ENCODE measurements around the gene SLC50A1.

SLC50A1 gene

GRCh38 chr1:155131856-155132255 is 3.8 kb upstream of the SLC50A1 start:
- no peak for DNase-seq
- Histone ChIP-seq H3K4me2 (ENCODE audit: low read depth, low read length) (no peak overlapping the region), H3K79me2 (ENCODE audit: low read length) (peaks cover under 1% of the 10 kb centered on the region; the same call in 1 of the 2 replicates), H3K9me2 (replicated peaks; ENCODE audit: insufficient read depth, low read length) (no peaks in the 10 kb centered on the region), H3K27me3 (replicated peaks; ENCODE audit: insufficient read depth, low read length) (peaks cover 45% of the 10 kb centered on the region), H3K9me3 (replicated peaks; ENCODE audit: insufficient read depth, low read length) (no peaks in the 10 kb centered on the region), H3K9ac (ENCODE audit: low read length) (no peak overlapping the region), H3K4me1 (ENCODE audit: low read length) (peaks cover 16% of the 10 kb centered on the region), H3F3A (ENCODE audit: insufficient read depth, low read length) (peaks cover 24% of the 10 kb centered on the region), H3K4me3 (ENCODE audit: low read length) (no peak overlapping the region), H3K36me3 (replicated peaks; ENCODE audit: insufficient read depth, low read length) (no peaks in the 10 kb centered on the region), H2AFZ (ENCODE audit: low read length) (no peak overlapping the region), H4K20me1 (ENCODE audit: insufficient read depth, low read length) (no peaks in the 10 kb centered on the region), H3K27ac (ENCODE audit: low read length) (no peak overlapping the region)
- no peak for TF ChIP-seq CTCF (IDR thresholded peaks at IDR 0.05; ENCODE audit: low read length)
- no peak for TF ChIP-seq EZH2phosphoT487 (IDR thresholded peaks at IDR 0.05; ENCODE audit: low read length)
- no peak for TF ChIP-seq EZH2 (optimal IDR thresholded peaks at IDR 0.05; ENCODE audit: low read depth, low read length)

- peaks cover 18% of the 10 kb centered on the region for H3K79me2 ChIP-seq (ENCODE audit: low read length)
- no peaks in the 10 kb centered on the region for H3K36me3 ChIP-seq (replicated peaks; ENCODE audit: insufficient read depth, low read length)
- H2AFZ ChIP-seq (ENCODE audit: low read length), result no peak overlapping the region
- H3K27me3 ChIP-seq (replicated peaks; ENCODE audit: insufficient read depth, low read length), result peaks cover 26% of the 10 kb centered on the region
- H3K9me3 ChIP-seq (replicated peaks; ENCODE audit: insufficient read depth, low read length), result no peaks in the 10 kb centered on the region
- no peak overlapping the region for H3K9ac ChIP-seq (ENCODE audit: low read length)
- no peak for DNase-seq
- H3K9me2 ChIP-seq (replicated peaks; ENCODE audit: insufficient read depth, low read length), result no peaks in the 10 kb centered on the region
- peaks cover 20% of the 10 kb centered on the region for H3K4me1 ChIP-seq (ENCODE audit: low read length)
- TF ChIP-seq EZH2 (optimal IDR thresholded peaks at IDR 0.05; ENCODE audit: low read depth, low read length), result no peak
- TF ChIP-seq CTCF (IDR thresholded peaks at IDR 0.05; ENCODE audit: low read length), result no peak
- no peak for TF ChIP-seq EZH2phosphoT487 (IDR thresholded peaks at IDR 0.05; ENCODE audit: low read length)
- peaks cover 28% of the 10 kb centered on the region for H3F3A ChIP-seq (ENCODE audit: insufficient read depth, low read length)
- no peak overlapping the region for H3K4me3 ChIP-seq (ENCODE audit: low read length)
- no peak overlapping the region for H3K27ac ChIP-seq (ENCODE audit: low read length)
- H4K20me1 ChIP-seq (ENCODE audit: insufficient read depth, low read length), result no peaks in the 10 kb centered on the region
- no peak overlapping the region for H3K4me2 ChIP-seq (ENCODE audit: low read depth, low read length)
Observed at GRCh38 chr1:155133799-155134281, 1.8 kb upstream of the SLC50A1 start.

- no peak for DNase-seq
- H3K79me2 ChIP-seq (ENCODE audit: low read length), result peaks cover 22% of the 10 kb centered on the region
- peak overlapping the region; percentile 65; the same call in 1 of the 2 replicates for H3K27ac ChIP-seq (ENCODE audit: low read length)
- H3K9me2 ChIP-seq (replicated peaks; ENCODE audit: insufficient read depth, low read length), result no peaks in the 10 kb centered on the region
- no peaks in the 10 kb centered on the region for H3K9me3 ChIP-seq (replicated peaks; ENCODE audit: insufficient read depth, low read length)
- peak overlapping the region; percentile 93 for H3K4me2 ChIP-seq (ENCODE audit: low read depth, low read length)
- H3F3A ChIP-seq (ENCODE audit: insufficient read depth, low read length), result peaks cover 28% of the 10 kb centered on the region
- no peak for TF ChIP-seq EZH2 (optimal IDR thresholded peaks at IDR 0.05; ENCODE audit: low read depth, low read length)
- TF ChIP-seq CTCF (IDR thresholded peaks at IDR 0.05; ENCODE audit: low read length), result no peak
- no peak for TF ChIP-seq EZH2phosphoT487 (IDR thresholded peaks at IDR 0.05; ENCODE audit: low read length)
- H3K27me3 ChIP-seq (replicated peaks; ENCODE audit: insufficient read depth, low read length), result peaks cover 21% of the 10 kb centered on the region
- H2AFZ ChIP-seq (ENCODE audit: low read length), result no peak overlapping the region
- H3K4me1 ChIP-seq (ENCODE audit: low read length), result peaks cover 22% of the 10 kb centered on the region
- no peaks in the 10 kb centered on the region for H4K20me1 ChIP-seq (ENCODE audit: insufficient read depth, low read length)
- H3K4me3 ChIP-seq (ENCODE audit: low read length), result no peak overlapping the region
- no peak overlapping the region; the same call in 1 of the 2 replicates for H3K9ac ChIP-seq (ENCODE audit: low read length)
- H3K36me3 ChIP-seq (replicated peaks; ENCODE audit: insufficient read depth, low read length), result no peaks in the 10 kb centered on the region
Observed at GRCh38 chr1:155134322-155134721, 1.3 kb upstream of the SLC50A1 start.

Data from MM.1S (cell line).